Neuronal stem cell (in vitro differentiated cells): ENCODE measurements around the gene RAB3GAP1.

Source experiments
- DNase-seq: peaks from one replicate; pipeline ENCODE4 v3.0.0-alpha.2; 2013; ENCODE audit warnings: low spot score
- H2AFZ ChIP-seq: one replicate; pipeline ENCODE4 v1.6.1; 2013; ENCODE audit warnings: mild to moderate bottlenecking, low read length, inconsistent platforms
- H2AK5ac ChIP-seq: 2 replicates; pipeline ENCODE4 v1.6.1; 2013; ENCODE audit warnings: low read depth, mild to moderate bottlenecking, inconsistent platforms, low read length, moderate library complexity, mixed read lengths
- H2BK120ac ChIP-seq: 2 replicates; pipeline ENCODE4 v1.6.1; 2013; ENCODE audit warnings: low read depth, mild to moderate bottlenecking, inconsistent platforms, low read length, moderate library complexity, mixed read lengths
- H2BK12ac ChIP-seq: one replicate; pipeline ENCODE4 v1.6.1; 2013; ENCODE audit warnings: low read length, inconsistent platforms
- H2BK15ac ChIP-seq: 2 replicates; pipeline ENCODE4 v1.6.1; 2013; ENCODE audit warnings: mild to moderate bottlenecking, low read length, inconsistent platforms, mixed read lengths
- H2BK5ac ChIP-seq: one replicate; pipeline ENCODE4 v1.6.1; 2013; ENCODE audit warnings: inconsistent platforms, mild to moderate bottlenecking, low read length, moderate library complexity
- H3K14ac ChIP-seq: one replicate; pipeline ENCODE4 v1.6.1; 2013; ENCODE audit warnings: low read length, inconsistent platforms
- H3K18ac ChIP-seq: 2 replicates; pipeline ENCODE4 v1.6.1; 2013; ENCODE audit warnings: low read length, inconsistent platforms
- H3K23ac ChIP-seq: 2 replicates; pipeline ENCODE4 v1.6.1; 2013; ENCODE audit warnings: low read depth, mild to moderate bottlenecking, mixed read lengths, low read length, inconsistent platforms; ENCODE audit not compliant: poor library complexity
- H3K27ac ChIP-seq: replicated peaks from 3 replicates; pipeline ENCODE4 v1.5.1; 2013; ENCODE audit warnings: low read length, inconsistent platforms
- H3K27me3 ChIP-seq, 3 experiments: 2 replicates each; pipeline ENCODE4 v1.6.1; 2013; ENCODE audit warnings: low read length in 3 of 3, mild to moderate bottlenecking in 2 of 3, inconsistent platforms in 1 of 3, low read depth in 1 of 3, mixed read lengths in 1 of 3, moderate library complexity in 1 of 3; ENCODE audit not compliant: control insufficient read depth in 3 of 3, insufficient read depth in 3 of 3
- H3K36me3 ChIP-seq, 2 donors: replicated peaks in 1 of 2; 2 replicates each; pipeline ENCODE4 v1.6.1; 2013; ENCODE audit warnings: low read length in 2 of 2; ENCODE audit not compliant: control insufficient read depth in 2 of 2, insufficient read depth in 2 of 2
- H3K4ac ChIP-seq: 2 replicates; pipeline ENCODE4 v1.6.1; 2013; ENCODE audit warnings: inconsistent platforms, mild to moderate bottlenecking, low read length, moderate library complexity
- H3K4me1 ChIP-seq, 2 donors: 1 replicate in 1 of 2; 2 replicates in 1 of 2; pipeline ENCODE4 v1.6.1; 2013; ENCODE audit warnings: low read length in 2 of 2, low read depth in 1 of 2; ENCODE audit not compliant: control insufficient read depth in 2 of 2, insufficient read depth in 1 of 2
- H3K4me2 ChIP-seq: one replicate; pipeline ENCODE4 v1.6.1; 2013; ENCODE audit warnings: mild to moderate bottlenecking, low read length, inconsistent platforms; ENCODE audit not compliant: insufficient read depth, poor library complexity, severe bottlenecking
- H3K4me3 ChIP-seq, 2 donors: 2 replicates each; pipeline ENCODE4 v1.5.1; 2013; ENCODE audit warnings: low read length in 2 of 2, mild to moderate bottlenecking in 2 of 2, inconsistent platforms in 1 of 2, moderate library complexity in 1 of 2
- H3K79me1 ChIP-seq: one replicate; pipeline ENCODE4 v1.6.1; 2013; ENCODE audit warnings: low read depth, mild to moderate bottlenecking, inconsistent platforms, low read length, moderate library complexity
- H3K9ac ChIP-seq: one replicate; pipeline ENCODE4 v1.6.1; 2013; ENCODE audit warnings: mild to moderate bottlenecking, low read depth, low read length, inconsistent platforms; ENCODE audit not compliant: poor library complexity
- H3K9me3 ChIP-seq, 2 donors: replicated peaks in 1 of 2; 2 replicates each; pipeline versions ENCODE3 to v1.6.1; 2013; ENCODE audit warnings: low read length in 2 of 2, mild to moderate bottlenecking in 2 of 2, inconsistent platforms in 1 of 2, low read depth in 1 of 2, mixed read lengths in 1 of 2, moderate library complexity in 1 of 2; ENCODE audit not compliant: control insufficient read depth in 2 of 2, insufficient read depth in 1 of 2
- H4K8ac ChIP-seq: one replicate; pipeline ENCODE4 v1.6.1; 2013; ENCODE audit warnings: low read depth, mild to moderate bottlenecking, inconsistent platforms, low read length, moderate library complexity
- H4K91ac ChIP-seq: one replicate; pipeline ENCODE4 v1.6.1; 2013; ENCODE audit warnings: low read length, low read depth, mild to moderate bottlenecking, inconsistent platforms; ENCODE audit not compliant: poor library complexity
- WGBS, 2 donors: extraction: QIAGEN DNeasy Blood & Tissue Kit; methylation state at CpG; one replicate each; pipeline ENCODE4 v1.1.7; 2013; ENCODE audit warnings: missing lambda C conversion rate in 2 of 2, mixed read lengths in 1 of 2; ENCODE audit not compliant: insufficient read length in 2 of 2, insufficient replicate concordance in 1 of 2; ENCODE audit errors: extremely low coverage in 2 of 2; 5-methylcytosine and 5-hydroxymethylcytosine counted together

The RAB3GAP1 gene

DNA sequence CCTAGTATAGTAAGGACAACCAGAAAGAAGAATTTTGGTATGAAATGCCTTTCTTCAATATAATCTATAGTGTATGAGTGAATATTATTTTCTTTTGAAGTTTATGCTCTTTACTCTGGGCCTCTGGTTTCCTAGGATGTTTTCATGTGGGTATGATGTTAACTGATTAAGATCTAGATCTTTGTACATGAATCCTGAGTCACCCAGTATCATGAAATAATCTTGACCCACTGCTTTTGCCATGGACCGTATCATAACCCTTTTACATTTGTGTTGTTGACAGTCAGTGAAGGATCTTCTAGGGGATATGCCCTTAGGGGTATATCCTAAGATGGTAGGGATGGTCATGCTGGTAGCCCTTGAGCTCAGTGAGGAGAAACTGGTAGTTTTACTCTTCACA, 100.3 kb downstream of the RAB3GAP1 start:
- no peak overlapping the region for H4K8ac ChIP-seq
- no peak overlapping the region for H3K27ac ChIP-seq
- no peak overlapping the region for H3K4ac ChIP-seq
- H2AFZ ChIP-seq: no peak overlapping the region
- no peak overlapping the region for H2BK120ac ChIP-seq
- no peak overlapping the region for H3K18ac ChIP-seq
- peaks cover 0 to 8% of the 10 kb centered on the region in 2 donors for H3K4me1 ChIP-seq
- no peaks in the 10 kb centered on the region for H3K27me3 ChIP-seq
- WGBS, 2 donors: no CpG with 5 or more reads among the region's 1 CpG
- H3K9ac ChIP-seq: no peak overlapping the region
- no peaks in the 10 kb centered on the region for H3K9me3 ChIP-seq
- H2BK12ac ChIP-seq: no peak overlapping the region
- H3K4me3 ChIP-seq: no peak overlapping the region
- H2BK5ac ChIP-seq: no peak overlapping the region
- no peak overlapping the region for H2BK15ac ChIP-seq
- no peak overlapping the region for H3K14ac ChIP-seq
- no peaks in the 10 kb centered on the region for H3K79me1 ChIP-seq
- H3K23ac ChIP-seq: no peak overlapping the region
- H2AK5ac ChIP-seq: no peak overlapping the region
- H4K91ac ChIP-seq: no peak overlapping the region
- H3K36me3 ChIP-seq: peaks cover 3 to 75% of the 10 kb centered on the region in 2 donors
- H3K4me2 ChIP-seq: no peak overlapping the region
- DNase-seq: no peak

GRCh38 chr2:135154962-135155361, 102.9 kb downstream of the RAB3GAP1 start:
- H3K18ac ChIP-seq: no peak overlapping the region
- H2BK12ac ChIP-seq: no peak overlapping the region
- H4K91ac ChIP-seq: no peak overlapping the region
- DNase-seq: no peak
- H2AFZ ChIP-seq: no peak overlapping the region
- H3K27ac ChIP-seq: no peak overlapping the region
- H3K36me3 ChIP-seq: peaks cover 5 to 97% of the 10 kb centered on the region in 2 donors
- no peak overlapping the region for H3K4ac ChIP-seq
- H3K79me1 ChIP-seq: no peaks in the 10 kb centered on the region
- H2BK5ac ChIP-seq: no peak overlapping the region
- H3K27me3 ChIP-seq: no peaks in the 10 kb centered on the region
- no peak overlapping the region for H2BK15ac ChIP-seq
- no peaks in the 10 kb centered on the region for H3K9me3 ChIP-seq
- no peak overlapping the region for H3K9ac ChIP-seq
- no peak overlapping the region for H3K23ac ChIP-seq
- no peak overlapping the region for H2AK5ac ChIP-seq
- H4K8ac ChIP-seq: no peak overlapping the region
- no peak overlapping the region for H2BK120ac ChIP-seq
- H3K14ac ChIP-seq: no peak overlapping the region
- peaks cover 0 to 8% of the 10 kb centered on the region in 2 donors for H3K4me1 ChIP-seq
- no peak overlapping the region for H3K4me2 ChIP-seq
- no peak overlapping the region for H3K4me3 ChIP-seq

GRCh38 chr2:135157856-135158255, 105.8 kb downstream of the RAB3GAP1 start:
- Histone ChIP-seq H2AK5ac (no peak overlapping the region), H3K36me3 (peaks cover 2 to 85% of the 10 kb centered on the region in 2 donors), H2BK15ac (no peak overlapping the region), H3K27ac (no peak overlapping the region), H2AFZ (no peak overlapping the region), H2BK5ac (no peak overlapping the region), H3K14ac (no peak overlapping the region), H3K4me1 (no peaks in the 10 kb centered on the region), H3K4me2 (no peak overlapping the region), H3K4me3 (no peak overlapping the region), H3K79me1 (no peaks in the 10 kb centered on the region), H3K9me3 (no peaks in the 10 kb centered on the region), H3K27me3 (no peaks in the 10 kb centered on the region), H4K91ac (no peak overlapping the region), H3K23ac (no peak overlapping the region), H3K18ac (no peak overlapping the region), H3K9ac (no peak overlapping the region), H3K4ac (no peak overlapping the region), H2BK12ac (no peak overlapping the region), H2BK120ac (no peak overlapping the region), H4K8ac (no peak overlapping the region)
- DNase-seq: no peak
- WGBS, 2 donors: 100% methylated on average over 1 of the region's 3 CpGs; no CpG with 5 or more reads in 1 of the 2 donors

DNA sequence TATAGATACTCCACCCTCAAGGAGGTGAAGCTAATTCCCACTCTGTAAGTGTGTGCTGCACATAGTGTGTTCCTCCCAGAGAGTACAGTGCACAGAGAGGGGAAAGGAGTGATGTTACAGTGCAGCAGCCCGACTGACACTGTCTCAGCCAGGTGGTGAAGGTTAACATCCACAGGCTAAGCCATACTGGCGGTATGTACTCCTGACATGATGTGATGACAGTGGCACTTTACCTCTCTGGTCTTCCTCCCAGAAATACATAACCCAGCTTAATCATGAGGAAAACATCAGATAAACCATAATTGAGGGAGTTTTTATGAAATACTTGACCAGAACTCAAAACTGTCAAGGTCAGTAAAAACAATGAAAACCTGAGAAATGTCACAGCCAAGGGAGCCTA, 107.1 kb downstream of the RAB3GAP1 start:
- no peak overlapping the region for H4K8ac ChIP-seq
- no peak overlapping the region for H3K9ac ChIP-seq
- no peaks in the 10 kb centered on the region for H3K79me1 ChIP-seq
- no peak overlapping the region for H3K18ac ChIP-seq
- no peak for DNase-seq
- no peaks in the 10 kb centered on the region for H3K9me3 ChIP-seq
- no peak overlapping the region for H2BK5ac ChIP-seq
- no CpG with 5 or more reads among the region's 2 CpGs for WGBS, 2 donors
- no peak overlapping the region for H2BK15ac ChIP-seq
- H3K27ac ChIP-seq: no peak overlapping the region
- H2BK12ac ChIP-seq: no peak overlapping the region
- H3K23ac ChIP-seq: no peak overlapping the region
- no peak overlapping the region for H2AK5ac ChIP-seq
- no peak overlapping the region for H4K91ac ChIP-seq
- H3K4me1 ChIP-seq: no peaks in the 10 kb centered on the region
- H2AFZ ChIP-seq: no peak overlapping the region
- peaks cover 2 to 85% of the 10 kb centered on the region in 2 donors for H3K36me3 ChIP-seq
- no peak overlapping the region for H3K14ac ChIP-seq
- H3K4ac ChIP-seq: no peak overlapping the region
- no peak overlapping the region for H2BK120ac ChIP-seq
- H3K4me3 ChIP-seq: no peak overlapping the region
- H3K27me3 ChIP-seq: no peaks in the 10 kb centered on the region
- H3K4me2 ChIP-seq: no peak overlapping the region
